ENCODE data around the gene INHA.

INHA gene

DNA sequence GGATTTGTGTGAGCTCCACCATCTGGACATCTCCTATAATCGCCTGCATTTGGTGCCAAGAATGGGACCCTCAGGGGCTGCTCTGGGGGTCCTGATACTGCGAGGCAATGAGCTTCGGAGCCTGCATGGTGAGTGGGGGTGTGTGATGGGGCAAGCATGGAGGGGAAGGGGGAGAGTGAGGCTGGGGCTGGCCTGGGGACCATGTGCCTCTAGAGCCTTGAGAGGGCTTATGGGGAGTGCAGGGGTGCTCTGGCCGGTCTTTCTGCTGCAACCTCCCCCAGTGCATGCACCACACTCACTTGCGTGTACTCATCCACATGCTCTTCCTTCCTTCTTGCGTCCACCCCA is 33.5 kb downstream of the INHA start:
- TF ChIP-seq, protein P1, sequence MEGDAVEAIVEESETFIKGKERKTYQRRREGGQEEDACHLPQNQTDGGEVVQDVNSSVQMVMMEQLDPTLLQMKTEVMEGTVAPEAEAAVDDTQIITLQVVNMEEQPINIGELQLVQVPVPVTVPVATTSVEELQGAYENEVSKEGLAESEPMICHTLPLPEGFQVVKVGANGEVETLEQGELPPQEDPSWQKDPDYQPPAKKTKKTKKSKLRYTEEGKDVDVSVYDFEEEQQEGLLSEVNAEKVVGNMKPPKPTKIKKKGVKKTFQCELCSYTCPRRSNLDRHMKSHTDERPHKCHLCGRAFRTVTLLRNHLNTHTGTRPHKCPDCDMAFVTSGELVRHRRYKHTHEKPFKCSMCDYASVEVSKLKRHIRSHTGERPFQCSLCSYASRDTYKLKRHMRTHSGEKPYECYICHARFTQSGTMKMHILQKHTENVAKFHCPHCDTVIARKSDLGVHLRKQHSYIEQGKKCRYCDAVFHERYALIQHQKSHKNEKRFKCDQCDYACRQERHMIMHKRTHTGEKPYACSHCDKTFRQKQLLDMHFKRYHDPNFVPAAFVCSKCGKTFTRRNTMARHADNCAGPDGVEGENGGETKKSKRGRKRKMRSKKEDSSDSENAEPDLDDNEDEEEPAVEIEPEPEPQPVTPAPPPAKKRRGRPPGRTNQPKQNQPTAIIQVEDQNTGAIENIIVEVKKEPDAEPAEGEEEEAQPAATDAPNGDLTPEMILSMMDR (IDR thresholded peaks at IDR 0.05; ENCODE audit: control insufficient read depth, extremely low read depth, insufficient read depth), result no peak
- DNase-seq (ENCODE audit: low read depth), result no peak
- H3K4me3 ChIP-seq (ENCODE audit: low read depth, low read length), result no peak overlapping the region

DNA sequence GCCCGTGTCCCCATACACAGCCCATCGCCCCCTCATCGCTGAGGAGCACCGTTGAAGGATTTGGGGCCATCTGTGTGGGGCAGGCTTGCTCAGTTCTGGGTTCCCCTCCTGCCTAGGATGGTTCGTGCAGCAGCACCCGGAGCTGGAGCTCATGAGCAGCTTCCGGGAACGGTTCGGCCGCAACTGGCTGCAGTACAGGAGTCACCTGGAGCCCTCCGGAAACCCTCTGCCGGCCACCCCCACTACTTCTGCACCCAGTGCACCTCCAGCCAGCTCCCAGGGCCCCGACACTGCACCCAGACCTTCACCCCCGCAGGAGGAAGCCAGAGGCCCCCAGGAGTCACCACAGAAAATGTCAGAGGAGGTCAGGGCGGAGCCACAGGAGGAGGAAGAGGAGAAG is 35.8 kb downstream of the INHA start:
- H3K4me3 ChIP-seq (ENCODE audit: low read depth, low read length), result no peak overlapping the region
- no peak for DNase-seq (ENCODE audit: low read depth)
- TF ChIP-seq, protein P1 (IDR thresholded peaks at IDR 0.05; ENCODE audit: control insufficient read depth, extremely low read depth, insufficient read depth), result no peak

- TF ChIP-seq, protein P1 (IDR thresholded peaks at IDR 0.05; ENCODE audit: control insufficient read depth, extremely low read depth, insufficient read depth), result no peak
- no peak overlapping the region for H3K4me3 ChIP-seq (ENCODE audit: low read depth, low read length)
- no peak for DNase-seq (ENCODE audit: low read depth)
These were observed 36.4 kb downstream of the INHA start for GRCh38 chr2:219608399-219608964.

- TF ChIP-seq, protein P1 (IDR thresholded peaks at IDR 0.05; ENCODE audit: control insufficient read depth, extremely low read depth, insufficient read depth), result no peak
- H3K4me3 ChIP-seq (ENCODE audit: low read depth, low read length), result no peak overlapping the region
- no peak for DNase-seq (ENCODE audit: low read depth)
These were observed 37.1 kb downstream of the INHA start for GRCh38 chr2:219609149-219609750.

- H3K4me3 ChIP-seq (ENCODE audit: low read depth, low read length), result no peak overlapping the region
- DNase-seq (ENCODE audit: low read depth), result no peak
- TF ChIP-seq, protein P1 (IDR thresholded peaks at IDR 0.05; ENCODE audit: control insufficient read depth, extremely low read depth, insufficient read depth), result no peak
These were observed 39.2 kb downstream of the INHA start for GRCh38 chr2:219611306-219611705.

DNA sequence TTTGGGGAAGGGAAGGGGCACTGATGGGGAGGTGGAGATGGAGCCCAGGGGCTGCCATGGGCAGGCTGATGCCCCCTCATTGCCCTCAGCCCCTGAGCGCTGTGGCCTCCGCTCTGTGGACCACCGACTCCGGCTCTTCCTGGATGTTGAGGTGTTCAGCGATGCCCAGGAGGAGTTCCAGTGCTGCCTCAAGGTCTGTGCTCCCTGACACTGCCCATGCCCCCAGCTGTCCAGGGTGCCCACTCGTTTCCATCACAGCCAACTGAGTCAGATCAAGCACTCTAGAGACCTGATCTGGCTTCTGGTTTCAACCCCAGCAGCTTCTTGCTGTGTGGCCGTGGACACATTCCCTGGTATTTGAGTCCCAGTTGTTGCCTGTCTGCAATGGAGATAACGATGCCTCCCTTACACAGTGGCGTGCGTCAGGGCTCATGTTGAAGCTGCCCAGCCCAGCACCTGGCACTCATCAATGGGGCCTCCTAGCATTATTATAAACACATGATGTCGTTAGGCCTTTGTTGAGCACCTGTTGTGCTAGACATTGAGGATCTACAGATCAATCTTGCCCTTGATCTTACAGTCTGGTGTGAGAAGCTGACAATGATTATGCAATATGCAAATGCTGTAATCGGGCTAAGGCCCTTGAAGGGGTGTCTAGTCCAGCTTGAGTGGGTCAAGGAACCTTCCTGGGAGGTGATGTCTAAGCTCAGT is 39.9 kb downstream of the INHA start:
- H3K4me3 ChIP-seq (ENCODE audit: low read depth, low read length), result no peak overlapping the region
- DNase-seq (ENCODE audit: low read depth), result no peak
- TF ChIP-seq, protein P1 (IDR thresholded peaks at IDR 0.05; ENCODE audit: control insufficient read depth, extremely low read depth, insufficient read depth), result no peak

Data from LNCaP clone FGC (cell line).